Loucy (cell line): ENCODE measurements around the gene PTPRT.

Experiments
- H2AFZ ChIP-seq: fragments of 200-600 bp; sonication (generic); 2 replicates; pipeline ENCODE4 v1.6.0; 2016; ENCODE audit warnings: antibody characterized with exemption, mild to moderate bottlenecking, low read length, moderate library complexity
- H3F3A ChIP-seq: fragments of 200-600 bp; 2 replicates; pipeline ENCODE4 v1.6.0; 2016; ENCODE audit warnings: antibody characterized with exemption, low read depth, mild to moderate bottlenecking
- H3K27me3 ChIP-seq: fragments of 200-600 bp; sonication (generic); 2 replicates; pipeline ENCODE4 v1.6.1; 2014; ENCODE audit warnings: low read length, mild to moderate bottlenecking; ENCODE audit not compliant: insufficient read depth, poor library complexity, severe bottlenecking
- H3K36me3 ChIP-seq: fragments of 200-600 bp; sonication (generic); 2 replicates; pipeline ENCODE4 v1.6.1; 2016; ENCODE audit warnings: low read length; ENCODE audit not compliant: insufficient read depth
- H3K4me1 ChIP-seq: fragments of 200-600 bp; sonication (generic); 2 replicates; pipeline ENCODE4 v1.5.1; 2014; ENCODE audit warnings: low read length, mild to moderate bottlenecking; ENCODE audit not compliant: insufficient read depth, poor library complexity, severe bottlenecking
- H3K4me2 ChIP-seq: fragments of 200-600 bp; sonication (generic); 2 replicates; pipeline ENCODE4 v1.6.0; 2014; ENCODE audit warnings: antibody characterized with exemption, low read length, low read depth, mild to moderate bottlenecking; ENCODE audit not compliant: poor library complexity, severe bottlenecking
- H3K4me3 ChIP-seq: fragments of 200-600 bp; sonication (generic); 2 replicates; pipeline ENCODE4 v1.5.1; 2014; ENCODE audit warnings: low read length, mild to moderate bottlenecking, mixed read lengths; ENCODE audit not compliant: poor library complexity, severe bottlenecking
- H3K79me2 ChIP-seq: fragments of 200-600 bp; sonication (generic); 2 replicates; pipeline ENCODE4 v1.6.1; 2014; ENCODE audit warnings: low read length; ENCODE audit not compliant: insufficient read depth
- H3K9ac ChIP-seq: fragments of 200-600 bp; sonication (generic); 2 replicates; pipeline ENCODE4 v1.6.0; 2014; ENCODE audit warnings: mild to moderate bottlenecking, low read depth, low read length, moderate library complexity; ENCODE audit not compliant: poor library complexity, severe bottlenecking
- H3K9me2 ChIP-seq: fragments of 200-600 bp; sonication (generic); replicated peaks from 2 replicates; pipeline ENCODE4 v1.6.1; 2016; ENCODE audit warnings: low read depth, low read length, mixed read lengths
- H3K9me3 ChIP-seq: fragments of 200-600 bp; sonication (generic); 2 replicates; pipeline ENCODE4 v1.6.1; 2014; ENCODE audit warnings: mild to moderate bottlenecking, antibody characterized with exemption, low read length, low read depth; ENCODE audit not compliant: insufficient read depth
- H4K20me1 ChIP-seq: fragments of 200-600 bp; sonication (generic); 2 replicates; pipeline ENCODE4 v1.6.0; 2014; ENCODE audit warnings: antibody characterized with exemption, low read length, mild to moderate bottlenecking; ENCODE audit not compliant: insufficient read depth, poor library complexity, severe bottlenecking
- CTCF ChIP-seq: fragments of 200-600 bp; sonication (generic); conservative IDR thresholded peaks from 2 replicates; pipeline ENCODE4 v1.5.1; 2014; ENCODE audit warnings: mild to moderate bottlenecking, antibody characterized with exemption, low read length
- EZH2phosphoT487 ChIP-seq: fragments of 200-600 bp; IDR thresholded peaks from 2 replicates; pipeline ENCODE4 v1.6.1; 2018; ENCODE audit warnings: antibody characterized with exemption, mild to moderate bottlenecking, moderate library complexity, borderline replicate concordance

The PTPRT gene

DNA sequence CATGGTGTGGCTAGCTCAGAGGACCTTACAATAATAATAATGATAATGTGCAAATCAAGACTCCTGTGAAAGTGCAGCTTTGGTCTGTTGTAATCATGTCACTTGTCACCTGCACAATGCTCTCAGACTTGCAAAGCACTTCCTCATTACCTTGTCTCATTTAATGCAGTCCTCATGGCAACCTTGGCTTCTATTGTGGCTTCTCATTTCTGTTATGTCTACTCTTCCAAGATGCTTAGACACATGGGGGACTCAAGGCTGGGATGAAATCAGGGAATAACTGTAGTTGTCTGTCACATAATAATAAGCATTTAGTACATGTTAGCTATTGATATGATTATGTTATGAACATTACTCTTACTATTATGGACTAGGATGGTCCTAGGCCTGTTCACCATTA, 484.2 kb downstream of the PTPRT start:
- H3K27me3 ChIP-seq = no peaks in the 10 kb centered on the region
- H3K9ac ChIP-seq = no peak overlapping the region
- no peaks in the 10 kb centered on the region for H3K36me3 ChIP-seq
- no peaks in the 10 kb centered on the region for H3K4me1 ChIP-seq
- no peaks in the 10 kb centered on the region for H3K9me2 ChIP-seq
- H3F3A ChIP-seq = no peaks in the 10 kb centered on the region
- no peaks in the 10 kb centered on the region for H4K20me1 ChIP-seq
- no peaks in the 10 kb centered on the region for H3K79me2 ChIP-seq
- no peak overlapping the region for H3K4me3 ChIP-seq
- no peaks in the 10 kb centered on the region for H3K9me3 ChIP-seq
- TF ChIP-seq EZH2phosphoT487 (no peak), CTCF (no peak)
- H2AFZ ChIP-seq = no peak overlapping the region
- H3K4me2 ChIP-seq = no peak overlapping the region

DNA sequence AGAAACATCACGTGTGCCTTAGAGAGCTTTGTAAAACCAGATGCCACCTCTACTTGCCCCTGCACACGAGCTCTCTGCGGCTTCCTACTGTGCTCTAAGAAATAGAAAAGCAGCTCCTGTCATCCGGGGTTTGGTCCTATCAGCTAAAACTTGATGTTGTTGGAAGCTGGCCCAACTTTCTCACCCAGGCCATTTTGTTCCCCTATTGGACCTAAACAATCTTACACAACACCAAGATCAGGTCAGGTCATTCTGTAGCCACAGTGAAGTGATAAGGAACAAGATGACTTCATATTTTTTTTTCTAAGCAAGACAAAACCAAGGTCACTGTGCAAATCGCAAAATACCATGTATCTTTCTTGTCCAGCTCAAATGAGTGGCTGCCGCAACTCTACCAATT, 486.0 kb downstream of the PTPRT start:
- Histone ChIP-seq H2AFZ (no peak overlapping the region), H3K4me1 (no peaks in the 10 kb centered on the region), H3K9me3 (no peaks in the 10 kb centered on the region), H4K20me1 (no peaks in the 10 kb centered on the region), H3K4me3 (no peak overlapping the region), H3K79me2 (no peaks in the 10 kb centered on the region), H3F3A (no peaks in the 10 kb centered on the region), H3K27me3 (no peaks in the 10 kb centered on the region), H3K4me2 (no peak overlapping the region), H3K9me2 (no peaks in the 10 kb centered on the region), H3K9ac (no peak overlapping the region), H3K36me3 (no peaks in the 10 kb centered on the region)
- TF ChIP-seq CTCF (no peak), EZH2phosphoT487 (no peak)

DNA sequence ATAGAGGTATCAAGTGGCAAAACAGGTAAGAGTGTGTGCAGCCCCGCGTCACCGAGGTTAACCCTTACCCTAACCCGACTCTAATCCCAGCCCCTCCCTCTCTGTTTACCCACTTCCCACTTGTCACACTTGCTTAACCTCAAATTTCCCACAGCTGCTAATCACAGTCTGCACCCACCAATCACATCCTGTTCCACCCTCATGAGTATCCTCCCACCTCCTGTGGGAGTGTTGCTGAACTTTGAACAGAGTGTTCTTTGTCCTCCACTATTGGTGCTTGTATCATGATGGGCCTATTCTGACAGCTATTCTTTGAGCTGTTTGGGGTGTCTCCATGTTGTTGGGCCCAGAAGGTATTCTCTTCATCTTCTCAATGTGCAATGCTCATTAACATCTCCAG, 487.8 kb downstream of the PTPRT start:
- Histone ChIP-seq H3K9ac (no peak overlapping the region), H3K4me2 (no peak overlapping the region), H3K79me2 (no peaks in the 10 kb centered on the region), H3K9me2 (no peaks in the 10 kb centered on the region), H2AFZ (no peak overlapping the region), H3K36me3 (no peaks in the 10 kb centered on the region), H3K4me1 (no peaks in the 10 kb centered on the region), H3F3A (no peaks in the 10 kb centered on the region), H4K20me1 (no peaks in the 10 kb centered on the region), H3K9me3 (no peaks in the 10 kb centered on the region), H3K27me3 (no peaks in the 10 kb centered on the region), H3K4me3 (no peak overlapping the region)
- no peak for TF ChIP-seq EZH2phosphoT487
- no peak for TF ChIP-seq CTCF
